ENCODE results near the gene CAMK2B.

DNA sequence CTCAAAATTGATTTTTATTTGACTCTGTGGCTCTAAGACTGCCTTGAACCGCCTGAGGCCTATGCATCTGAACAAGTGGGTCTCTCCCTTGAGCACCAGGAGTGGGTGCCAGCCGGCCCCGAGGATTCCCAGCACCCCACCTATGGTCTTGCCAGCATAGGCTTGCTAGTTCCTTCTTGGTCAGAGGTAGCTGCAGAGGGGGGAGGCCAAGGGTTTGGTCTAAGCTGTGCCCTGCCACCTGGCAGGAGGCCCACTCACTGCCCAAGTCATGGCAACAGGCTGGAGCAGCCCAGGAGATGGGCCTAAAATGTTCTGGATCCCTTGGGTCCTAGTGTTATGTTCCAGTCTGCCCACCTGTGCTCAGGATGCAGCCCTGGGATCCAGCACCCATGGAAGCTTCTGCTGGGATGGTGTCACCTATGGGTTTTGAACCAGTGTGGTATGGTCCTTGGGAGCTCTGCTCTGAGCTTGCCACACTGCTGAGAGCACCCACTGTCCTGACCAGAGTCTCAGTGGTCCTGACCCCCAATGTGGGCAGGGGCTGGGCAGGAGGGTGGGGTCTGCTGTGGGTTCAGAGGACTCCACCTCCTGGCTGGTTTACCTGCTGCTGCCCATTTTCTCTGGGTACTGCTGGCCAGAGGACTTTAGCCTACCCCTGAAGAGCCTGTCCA, 112.1 kb downstream of the CAMK2B start:
- TF ChIP-seq, protein P1, sequence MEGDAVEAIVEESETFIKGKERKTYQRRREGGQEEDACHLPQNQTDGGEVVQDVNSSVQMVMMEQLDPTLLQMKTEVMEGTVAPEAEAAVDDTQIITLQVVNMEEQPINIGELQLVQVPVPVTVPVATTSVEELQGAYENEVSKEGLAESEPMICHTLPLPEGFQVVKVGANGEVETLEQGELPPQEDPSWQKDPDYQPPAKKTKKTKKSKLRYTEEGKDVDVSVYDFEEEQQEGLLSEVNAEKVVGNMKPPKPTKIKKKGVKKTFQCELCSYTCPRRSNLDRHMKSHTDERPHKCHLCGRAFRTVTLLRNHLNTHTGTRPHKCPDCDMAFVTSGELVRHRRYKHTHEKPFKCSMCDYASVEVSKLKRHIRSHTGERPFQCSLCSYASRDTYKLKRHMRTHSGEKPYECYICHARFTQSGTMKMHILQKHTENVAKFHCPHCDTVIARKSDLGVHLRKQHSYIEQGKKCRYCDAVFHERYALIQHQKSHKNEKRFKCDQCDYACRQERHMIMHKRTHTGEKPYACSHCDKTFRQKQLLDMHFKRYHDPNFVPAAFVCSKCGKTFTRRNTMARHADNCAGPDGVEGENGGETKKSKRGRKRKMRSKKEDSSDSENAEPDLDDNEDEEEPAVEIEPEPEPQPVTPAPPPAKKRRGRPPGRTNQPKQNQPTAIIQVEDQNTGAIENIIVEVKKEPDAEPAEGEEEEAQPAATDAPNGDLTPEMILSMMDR (IDR thresholded peaks at IDR 0.05): no peak
- no peak for TF ChIP-seq POLR2A (IDR thresholded peaks at IDR 0.05)

Data from esophagus squamous epithelium (tissue), 4 donors.